GM12891 (cell line): Measurements from ENCODE around the gene BOD1L2.

Experiments
- PAX5 ChIP-seq: IDR thresholded peaks from 2 replicates; pipeline ENCODE4 v1.6.1; 2011; ENCODE audit warnings: low read length, moderate library complexity, mild to moderate bottlenecking; ENCODE audit not compliant: insufficient read depth, severe bottlenecking
- POLR2A ChIP-seq: IDR thresholded peaks from 2 replicates; pipeline ENCODE4 v1.6.1; 2011; ENCODE audit warnings: low read depth, low read length, control low read depth
- POLR2AphosphoS5 ChIP-seq: IDR thresholded peaks from 2 replicates; pipeline ENCODE4 v1.6.1; 2011; ENCODE audit warnings: low read depth, low read length, control low read depth
- POU2F2 ChIP-seq: IDR thresholded peaks from 2 replicates; pipeline ENCODE4 v1.6.1; 2011; ENCODE audit warnings: low read depth, mild to moderate bottlenecking, control low read depth, low read length, moderate library complexity
- SPI1 ChIP-seq: IDR thresholded peaks from 2 replicates; pipeline ENCODE4 v1.6.1; 2011; ENCODE audit warnings: low read depth, low read length, control low read depth
- TAF1 ChIP-seq: IDR thresholded peaks from 2 replicates; pipeline ENCODE4 v1.6.1; 2011; ENCODE audit warnings: low read depth, low read length, control low read depth

DNA sequence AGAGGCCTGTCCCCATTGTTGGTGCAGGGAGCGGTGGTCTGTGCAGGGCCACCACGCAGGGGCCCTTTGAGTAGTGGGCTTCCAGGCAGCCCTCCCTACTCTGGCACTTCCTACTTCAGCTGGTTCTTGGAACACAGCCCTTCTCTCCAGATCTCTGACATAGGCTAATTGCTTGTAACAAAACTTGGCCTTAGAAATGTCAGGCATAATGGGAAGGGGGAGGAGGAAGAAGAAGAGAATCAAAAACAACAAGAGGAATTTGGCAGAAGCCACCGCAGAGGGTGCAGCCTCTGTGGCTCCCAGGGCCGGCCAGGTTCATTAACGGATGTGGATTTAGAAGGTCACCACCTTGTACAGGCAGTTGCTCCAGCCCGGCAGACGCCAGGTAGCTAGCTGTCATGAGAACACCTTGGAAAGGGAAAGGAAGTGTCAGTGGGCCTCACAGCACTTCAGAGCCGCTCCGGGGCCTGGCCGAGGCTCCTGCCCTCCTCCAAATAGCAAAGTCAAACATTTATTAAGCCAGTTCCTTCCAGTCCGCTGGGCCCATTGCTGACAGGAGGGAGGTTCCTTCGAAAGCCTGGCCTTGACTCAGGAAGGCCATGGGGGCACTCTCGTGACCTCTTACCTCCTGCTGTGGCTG lies 7.4 kb downstream of the BOD1L2 start:
- TF ChIP-seq POLR2A (no peak), POLR2AphosphoS5 (no peak), TAF1 (no peak), SPI1 (no peak), PAX5 (no peak), POU2F2 (no peak)
